Measurements from ENCODE around the gene BTBD2. TPM values are rescaled to one million over a fixed set of nuclear protein-coding genes. Genes with fewer than 3 reads are reported as not detected.

The BTBD2 gene
- total and polyA plus RNA-seq, 2 of the 13 experiments (the other 11 are each of a cell fraction or from before 2014, with no cell fraction given), result 28.1 to 45.3 TPM

- peak; percentile 84 for TF ChIP-seq ZNF687 (CRISPR knock-in tag; IDR thresholded peaks at IDR 0.05)
- TF ChIP-seq MAX (IDR thresholded peaks at IDR 0.05), result 0 out of 2 replicates have a peak, but pooled peaks have one; percentile 48
- TF ChIP-seq ZSCAN5A (CRISPR knock-in tag; IDR thresholded peaks at IDR 0.05; ENCODE audit: borderline replicate concordance), result no peak
- TF ChIP-seq PAX8 (CRISPR knock-in tag; IDR thresholded peaks at IDR 0.05; ENCODE audit: borderline replicate concordance), result 0 out of 2 replicates have a peak, but pooled peaks have one; percentile 67
- no peak for TF ChIP-seq KIAA2018 (CRISPR knock-in tag; IDR thresholded peaks at IDR 0.05; ENCODE audit: borderline replicate concordance)
- TF ChIP-seq ZNF546 (CRISPR knock-in tag; conservative IDR thresholded peaks at IDR 0.05), result no peak
- TF ChIP-seq MLX (CRISPR knock-in tag; IDR thresholded peaks at IDR 0.05), result no peak; the same call in 1 of the 2 replicates
- TF ChIP-seq MEIS1 (CRISPR knock-in tag; IDR thresholded peaks at IDR 0.05; ENCODE audit: borderline replicate concordance), result no peak; the same call in 1 of the 2 replicates
- no peak for TF ChIP-seq PHB2 (IDR thresholded peaks at IDR 0.05; ENCODE audit: partially characterized antibody)
- TF ChIP-seq ZZZ3 (CRISPR knock-in tag; IDR thresholded peaks at IDR 0.05; ENCODE audit: borderline replicate concordance), result 0 out of 2 replicates have a peak, but pooled peaks have one; percentile 43
- 0 out of 2 replicates have a peak, but pooled peaks have one; percentile 79 for TF ChIP-seq KLF12 (CRISPR knock-in tag; IDR thresholded peaks at IDR 0.05; ENCODE audit: borderline replicate concordance)
- 0 out of 4 replicates have a peak, but pooled peaks of 1 of the 2 experiments have one; percentile 35 for TF ChIP-seq KLF16 (CRISPR knock-in tag; IDR thresholded peaks at IDR 0.05)
These were observed 73.2 kb downstream of the BTBD2 start (continued) for GRCh38 chr19:1942078-1942933.

Measured in HepG2 (cell line).